Measurements from ENCODE around the gene CARMIL1. TPM values are rescaled to one million over a fixed set of nuclear protein-coding genes. Genes with fewer than 3 reads are reported as not detected.

CARMIL1 gene
- total and polyA plus RNA-seq, 2 donors from 2014 or later, result 22.3 to 51.1 TPM

DNA sequence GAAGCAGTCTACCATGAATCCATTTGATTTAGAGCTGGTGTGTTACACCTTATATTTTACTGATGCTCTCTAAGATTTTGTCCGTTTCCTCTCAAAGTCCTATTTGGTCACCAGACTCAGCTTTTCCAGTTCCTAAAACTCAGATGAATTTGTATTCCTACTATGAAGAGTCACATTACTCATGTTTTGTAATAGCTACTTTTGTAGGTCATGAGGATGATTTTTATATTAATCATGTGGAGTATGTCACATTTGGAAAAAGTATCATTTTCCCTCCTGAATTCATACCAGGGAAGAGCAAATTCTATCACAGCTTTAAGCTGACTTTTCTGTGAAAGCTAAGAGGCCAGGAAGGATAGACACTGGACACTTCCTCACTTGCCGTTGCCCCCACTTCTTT, 232.2 kb downstream of the CARMIL1 start:
- no peak for FAIRE-seq
- Histone ChIP-seq H3K4me3 (ENCODE audit: low read length in 3 of 3) (no peak overlapping the region), H3K27me3 (ENCODE audit: control insufficient read depth, insufficient read depth, low read length) (no peaks in the 10 kb centered on the region), H3K36me3 (ENCODE audit: control insufficient read depth in 2 of 3, insufficient read depth in 3 of 3, low read length in 3 of 3) (no peaks in the 10 kb centered on the region), H3K4me1 (ENCODE audit: control insufficient read depth in 2 of 3, insufficient read depth in 2 of 3, low read depth in 1 of 3, low read length in 3 of 3) (peaks cover 0 to 4% (median 3%) of the 10 kb centered on the region in 3 donors), H3K9me3 (ENCODE audit: control insufficient read depth in 2 of 3, insufficient read depth in 1 of 3, low read length in 3 of 3) (no peaks in the 10 kb centered on the region), H3K27ac (ENCODE audit: low read depth in 2 of 2, low read length in 2 of 2) (no peak overlapping the region), H3K9ac (ENCODE audit: low read length in 3 of 3) (no peak overlapping the region)
- TF ChIP-seq, protein P1, sequence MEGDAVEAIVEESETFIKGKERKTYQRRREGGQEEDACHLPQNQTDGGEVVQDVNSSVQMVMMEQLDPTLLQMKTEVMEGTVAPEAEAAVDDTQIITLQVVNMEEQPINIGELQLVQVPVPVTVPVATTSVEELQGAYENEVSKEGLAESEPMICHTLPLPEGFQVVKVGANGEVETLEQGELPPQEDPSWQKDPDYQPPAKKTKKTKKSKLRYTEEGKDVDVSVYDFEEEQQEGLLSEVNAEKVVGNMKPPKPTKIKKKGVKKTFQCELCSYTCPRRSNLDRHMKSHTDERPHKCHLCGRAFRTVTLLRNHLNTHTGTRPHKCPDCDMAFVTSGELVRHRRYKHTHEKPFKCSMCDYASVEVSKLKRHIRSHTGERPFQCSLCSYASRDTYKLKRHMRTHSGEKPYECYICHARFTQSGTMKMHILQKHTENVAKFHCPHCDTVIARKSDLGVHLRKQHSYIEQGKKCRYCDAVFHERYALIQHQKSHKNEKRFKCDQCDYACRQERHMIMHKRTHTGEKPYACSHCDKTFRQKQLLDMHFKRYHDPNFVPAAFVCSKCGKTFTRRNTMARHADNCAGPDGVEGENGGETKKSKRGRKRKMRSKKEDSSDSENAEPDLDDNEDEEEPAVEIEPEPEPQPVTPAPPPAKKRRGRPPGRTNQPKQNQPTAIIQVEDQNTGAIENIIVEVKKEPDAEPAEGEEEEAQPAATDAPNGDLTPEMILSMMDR (IDR thresholded peaks at IDR 0.05; ENCODE audit: borderline replicate concordance, extremely low read depth, insufficient read depth), result no peak
- intact Hi-C loops (cut with DNase I), result no loop called here
- no peak for DNase-seq

DNA sequence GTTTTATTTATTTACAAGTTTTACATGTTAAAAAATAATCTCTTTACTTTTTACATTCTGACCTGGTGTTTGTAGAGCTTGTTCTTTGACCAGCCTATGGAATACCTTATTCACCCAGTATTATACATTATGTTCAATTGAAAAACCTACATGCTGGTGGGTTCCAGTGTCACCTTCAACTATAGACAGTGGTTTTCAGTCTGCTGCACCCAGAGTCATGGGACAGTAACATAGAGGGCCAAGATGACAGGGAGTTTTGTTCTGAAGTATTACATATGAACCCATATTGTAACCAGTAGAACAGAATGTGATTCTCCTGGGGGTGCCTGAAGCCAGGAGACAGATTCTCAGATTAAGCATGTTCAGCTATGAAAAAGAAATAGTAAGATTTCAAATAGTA, 233.4 kb downstream of the CARMIL1 start:
- FAIRE-seq, result no peak
- Histone ChIP-seq H3K9ac (ENCODE audit: low read length in 3 of 3) (no peak overlapping the region), H3K27ac (ENCODE audit: low read depth in 2 of 2, low read length in 2 of 2) (no peak overlapping the region), H3K27me3 (ENCODE audit: control insufficient read depth, insufficient read depth, low read length) (no peaks in the 10 kb centered on the region), H3K36me3 (ENCODE audit: control insufficient read depth in 2 of 3, insufficient read depth in 3 of 3, low read length in 3 of 3) (no peaks in the 10 kb centered on the region), H3K4me3 (ENCODE audit: low read length in 3 of 3) (no peak overlapping the region), H3K4me1 (ENCODE audit: control insufficient read depth in 2 of 3, insufficient read depth in 2 of 3, low read depth in 1 of 3, low read length in 3 of 3) (peaks cover 0 to 8% (median 3%) of the 10 kb centered on the region in 3 donors), H3K9me3 (ENCODE audit: control insufficient read depth in 2 of 3, insufficient read depth in 1 of 3, low read length in 3 of 3) (no peaks in the 10 kb centered on the region)
- no peak for DNase-seq
- intact Hi-C loops (cut with DNase I), result no loop called here
- TF ChIP-seq, protein P1 (IDR thresholded peaks at IDR 0.05; ENCODE audit: borderline replicate concordance, extremely low read depth, insufficient read depth), result no peak

DNA sequence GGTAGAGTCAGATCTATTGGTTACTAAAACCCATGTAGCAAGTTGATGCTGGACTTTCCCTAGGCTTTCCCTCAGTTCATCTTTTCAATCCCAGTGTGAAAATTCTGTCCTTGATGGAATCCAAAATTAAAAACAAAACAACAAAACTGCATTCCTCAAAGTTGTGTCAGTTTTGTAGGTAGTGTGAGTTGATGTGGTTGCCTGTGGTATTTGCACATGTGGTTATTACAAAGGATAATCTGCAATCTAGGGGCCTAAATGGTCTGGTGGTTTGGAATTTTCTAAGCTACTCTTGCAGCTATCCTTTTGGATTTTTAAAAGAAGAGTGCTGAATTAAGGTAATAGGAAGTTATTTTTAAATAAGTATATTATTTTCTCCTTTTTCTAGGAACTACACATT, 240.7 kb downstream of the CARMIL1 start:
- Histone ChIP-seq H3K4me1 (ENCODE audit: control insufficient read depth in 2 of 3, insufficient read depth in 2 of 3, low read depth in 1 of 3, low read length in 3 of 3) (peaks cover 0 to 8% (median 3%) of the 10 kb centered on the region in 3 donors), H3K9ac (ENCODE audit: low read length in 3 of 3) (no peak overlapping the region), H3K36me3 (ENCODE audit: control insufficient read depth in 2 of 3, insufficient read depth in 3 of 3, low read length in 3 of 3) (no peaks in the 10 kb centered on the region), H3K27me3 (ENCODE audit: control insufficient read depth, insufficient read depth, low read length) (no peaks in the 10 kb centered on the region), H3K27ac (ENCODE audit: low read depth in 2 of 2, low read length in 2 of 2) (no peak overlapping the region), H3K4me3 (ENCODE audit: low read length in 3 of 3) (no peak overlapping the region), H3K9me3 (ENCODE audit: control insufficient read depth in 2 of 3, insufficient read depth in 1 of 3, low read length in 3 of 3) (no peaks in the 10 kb centered on the region)
- intact Hi-C loops (cut with DNase I), result no loop called here
- DNase-seq, result no peak
- no peak for FAIRE-seq
- TF ChIP-seq, protein P1 (IDR thresholded peaks at IDR 0.05; ENCODE audit: borderline replicate concordance, extremely low read depth, insufficient read depth), result no peak

DNA sequence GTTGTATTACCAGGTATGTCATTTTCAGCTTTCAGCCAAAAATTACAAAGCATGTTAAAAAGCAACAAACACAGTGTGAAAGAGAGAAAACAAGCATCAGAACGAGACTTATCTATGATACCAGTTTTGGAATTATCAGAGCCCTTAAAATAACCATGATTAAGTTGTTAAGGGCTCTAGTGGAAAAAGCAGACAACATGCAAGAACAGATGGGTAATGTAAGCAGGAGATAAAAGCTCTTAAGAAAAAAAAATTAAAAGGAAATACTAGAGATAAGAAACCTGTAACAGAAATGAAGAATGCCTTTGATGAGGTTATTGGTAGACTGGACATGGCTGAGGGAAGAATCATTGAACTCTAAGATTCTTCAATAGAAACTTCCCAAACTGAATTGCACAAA, 245.4 kb downstream of the CARMIL1 start:
- H3K9me3 ChIP-seq (ENCODE audit: control insufficient read depth in 2 of 3, insufficient read depth in 1 of 3, low read length in 3 of 3), result no peaks in the 10 kb centered on the region
- H3K9ac ChIP-seq (ENCODE audit: low read length in 3 of 3), result no peak overlapping the region
- intact Hi-C loops (cut with DNase I), result no loop called here
- DNase-seq, result no peak
- no peak overlapping the region for H3K27ac ChIP-seq (ENCODE audit: low read depth in 2 of 2, low read length in 2 of 2)
- H3K4me3 ChIP-seq (ENCODE audit: low read length in 3 of 3), result no peak overlapping the region
- no peak for FAIRE-seq
- no peaks in the 10 kb centered on the region for H3K4me1 ChIP-seq (ENCODE audit: control insufficient read depth in 2 of 3, insufficient read depth in 2 of 3, low read depth in 1 of 3, low read length in 3 of 3)
- H3K36me3 ChIP-seq (ENCODE audit: control insufficient read depth in 2 of 3, insufficient read depth in 3 of 3, low read length in 3 of 3), result no peaks in the 10 kb centered on the region
- no peaks in the 10 kb centered on the region for H3K27me3 ChIP-seq (ENCODE audit: control insufficient read depth, insufficient read depth, low read length)
- TF ChIP-seq, protein P1 (IDR thresholded peaks at IDR 0.05; ENCODE audit: borderline replicate concordance, extremely low read depth, insufficient read depth), result no peak

All from kidney (tissue), 14 donors.